SK-N-MC (cell line): ENCODE results near the gene FAM3C.

Experiments used
- EZH2 ChIP-seq: fragments of 200-600 bp; sonication (generic); IDR thresholded peaks from one replicate; pipeline ENCODE4 v1.6.1; 2017; ENCODE audit warnings: antibody characterized with exemption
- POLR2AphosphoS5 ChIP-seq: IDR thresholded peaks from 2 replicates; pipeline ENCODE4 v1.6.1; 2012; ENCODE audit warnings: mild to moderate bottlenecking, low read depth, low read length, borderline replicate concordance

DNA sequence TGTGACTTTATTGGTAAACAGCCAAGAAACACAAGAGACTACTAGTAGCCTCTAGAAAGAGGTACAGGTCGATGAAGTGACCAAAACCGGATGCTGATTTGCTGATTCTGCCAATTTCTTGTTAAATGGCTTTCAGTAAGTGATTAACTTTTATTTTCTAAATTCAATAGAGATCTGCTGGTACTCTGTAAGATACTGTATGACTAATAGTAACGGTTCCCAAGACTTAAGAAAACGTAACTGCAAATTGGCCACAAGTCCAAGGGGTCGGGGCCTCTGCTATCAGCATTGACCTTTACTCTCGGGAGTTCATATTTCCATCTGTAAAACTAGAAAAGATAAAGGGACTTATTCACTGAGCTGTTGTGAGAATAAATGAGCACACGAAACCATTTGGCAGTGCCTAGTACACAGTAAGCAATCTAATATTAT is 1.4 kb downstream of the FAM3C start:
- TF ChIP-seq EZH2 (no peak), POLR2AphosphoS5 (no peak)
